Purkinje cell (primary cell): ENCODE data around the gene PHF23. TPM values are rescaled to one million over a fixed set of nuclear protein-coding genes. Genes with fewer than 3 reads are reported as not detected.

ENCODE experiments used
- polyA plus RNA-seq: library from polyadenylated mRNA; unstranded; fragments of >200 nt; fragmentation: Nextera tagmentation; gene quantifications from 2 replicates; pipeline ENCODE4 v1.2.1, GENCODE V29; 2014

Gene PHF23
- polyA plus RNA-seq: 8.9 and 12.1 TPM in 2 replicates

DNA sequence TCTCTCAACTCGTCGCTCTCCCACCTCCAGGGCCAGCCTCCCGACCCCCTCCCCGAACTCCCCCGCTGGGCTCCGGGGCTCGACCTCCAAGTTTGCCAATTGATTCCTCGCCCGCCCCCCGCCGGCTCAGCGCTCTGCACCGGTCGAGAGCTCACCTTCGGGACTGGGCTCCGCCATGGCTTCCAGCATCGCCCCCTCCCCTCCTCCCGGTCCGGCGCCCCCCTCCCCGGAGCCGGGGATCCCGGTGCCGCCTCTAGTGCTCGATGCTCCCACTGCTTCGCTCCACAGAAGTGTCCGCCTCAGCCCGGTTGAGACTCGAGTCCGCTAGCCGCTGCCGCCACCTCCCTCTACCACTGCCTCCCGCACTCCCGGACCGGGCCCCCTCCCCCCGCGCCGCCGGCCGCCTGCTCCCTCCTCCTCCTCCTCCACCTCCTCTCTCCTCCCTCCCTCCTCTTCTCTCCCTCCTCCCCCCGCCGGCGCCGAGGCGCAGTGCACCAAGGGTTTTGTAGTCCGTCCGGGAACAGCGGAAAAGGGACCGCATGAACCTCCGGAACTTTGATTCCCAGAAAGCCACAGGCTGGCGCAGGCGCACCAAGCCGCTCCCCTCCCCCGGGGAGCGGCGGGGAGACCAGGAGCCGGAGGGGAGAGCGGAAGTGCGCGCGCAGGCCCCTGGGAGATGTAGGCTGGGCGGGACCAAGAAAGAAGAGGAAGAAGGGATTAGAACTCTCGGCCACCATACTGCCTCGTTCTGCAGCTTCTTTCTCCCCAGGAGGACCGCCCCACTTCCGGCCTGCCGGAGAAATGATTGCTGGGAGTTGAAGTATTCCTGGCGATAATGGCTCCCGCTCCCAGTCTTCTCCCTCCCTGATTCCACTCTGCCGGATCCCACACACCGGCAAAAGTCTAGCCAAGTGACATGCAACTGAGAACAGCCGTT lies at the start of gene PHF23:
Gene PHF23, minus strand, starts transcription at position 367 of the 937 bp plus-strand sequence. Its CDS starts 178 bp downstream, at position 189.

DNA sequence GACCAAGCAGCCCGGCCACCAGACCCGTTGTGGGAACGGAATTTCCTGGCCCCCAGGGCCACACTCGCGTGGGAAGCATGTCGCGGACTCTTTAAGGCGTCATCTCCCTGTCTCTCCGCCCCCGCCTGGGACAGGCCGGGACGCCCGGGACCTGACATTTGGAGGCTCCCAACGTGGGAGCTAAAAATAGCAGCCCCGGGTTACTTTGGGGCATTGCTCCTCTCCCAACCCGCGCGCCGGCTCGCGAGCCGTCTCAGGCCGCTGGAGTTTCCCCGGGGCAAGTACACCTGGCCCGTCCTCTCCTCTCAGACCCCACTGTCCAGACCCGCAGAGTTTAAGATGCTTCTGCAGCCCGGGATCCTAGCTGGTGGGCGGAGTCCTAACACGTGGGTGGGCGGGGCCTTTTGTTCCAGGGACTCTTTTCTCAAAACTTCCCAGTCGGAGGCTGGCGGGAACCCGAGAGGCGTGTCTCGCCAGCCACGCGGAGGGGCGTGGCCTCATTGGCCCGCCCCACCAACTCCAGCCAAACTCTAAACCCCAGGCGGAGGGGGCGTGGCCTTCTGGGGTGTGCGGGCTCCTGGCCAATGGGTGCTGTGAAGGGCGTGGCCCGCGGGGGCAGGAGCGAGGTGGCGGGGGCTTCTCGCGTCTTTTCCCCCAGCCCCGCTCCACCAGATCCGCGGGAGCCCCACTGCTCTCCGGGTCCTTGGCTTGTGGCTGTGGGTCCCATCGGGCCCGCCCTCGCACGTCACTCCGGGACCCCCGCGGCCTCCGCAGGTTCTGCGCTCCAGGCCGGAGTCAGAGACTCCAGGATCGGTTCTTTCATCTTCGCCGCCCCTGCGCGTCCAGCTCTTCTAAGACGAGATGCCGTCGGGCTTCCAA lies 42.1 kb upstream of the PHF23 start, which contains the start of gene SLC2A4:
Gene SLC2A4, plus strand, starts transcription at position 645 of the 879 bp plus-strand sequence. Its CDS starts 217 bp downstream, at position 862.

DNA sequence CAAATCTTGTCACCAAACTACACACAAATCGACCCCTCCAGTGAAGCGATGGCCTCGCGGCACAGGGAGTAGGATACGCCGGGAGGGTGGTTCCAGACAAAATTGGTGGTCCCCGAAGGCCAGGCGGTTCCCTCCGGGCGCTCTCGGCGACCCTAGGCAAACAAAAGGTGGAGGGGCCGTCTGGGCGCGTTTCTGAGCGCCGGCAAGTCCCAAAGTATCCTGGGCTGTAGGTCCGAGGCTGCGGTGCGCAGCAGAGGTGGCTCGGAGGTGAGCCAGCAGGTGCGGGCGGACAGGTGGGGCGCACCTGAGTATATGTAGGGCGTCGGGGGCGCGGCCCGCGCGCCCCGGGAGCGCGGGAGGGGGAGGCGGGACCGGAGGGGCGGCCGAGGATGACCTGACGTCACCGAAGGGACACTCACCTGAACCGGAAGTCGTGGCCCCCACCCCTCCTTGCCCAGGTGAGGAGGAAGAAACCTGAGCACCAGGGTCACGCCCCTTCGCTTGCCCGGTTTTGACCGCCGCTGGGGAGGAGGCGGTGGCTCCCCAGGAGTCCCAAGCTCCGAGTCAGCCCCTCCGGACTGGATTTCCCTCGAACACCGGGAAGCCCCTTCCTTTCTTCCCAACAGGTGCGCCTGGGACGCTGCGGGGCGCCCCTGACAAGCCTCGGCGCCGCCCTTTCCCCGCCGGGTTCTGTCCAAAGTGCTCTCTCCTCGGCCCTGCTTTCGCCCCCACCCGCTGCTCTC lies 23.1 kb upstream of the PHF23 start, which contains the start of gene CLDN7:
Gene CLDN7, minus strand, starts transcription at position 287 of the 743 bp plus-strand sequence. CDS start 435 bp downstream, outside the sequence.

DNA sequence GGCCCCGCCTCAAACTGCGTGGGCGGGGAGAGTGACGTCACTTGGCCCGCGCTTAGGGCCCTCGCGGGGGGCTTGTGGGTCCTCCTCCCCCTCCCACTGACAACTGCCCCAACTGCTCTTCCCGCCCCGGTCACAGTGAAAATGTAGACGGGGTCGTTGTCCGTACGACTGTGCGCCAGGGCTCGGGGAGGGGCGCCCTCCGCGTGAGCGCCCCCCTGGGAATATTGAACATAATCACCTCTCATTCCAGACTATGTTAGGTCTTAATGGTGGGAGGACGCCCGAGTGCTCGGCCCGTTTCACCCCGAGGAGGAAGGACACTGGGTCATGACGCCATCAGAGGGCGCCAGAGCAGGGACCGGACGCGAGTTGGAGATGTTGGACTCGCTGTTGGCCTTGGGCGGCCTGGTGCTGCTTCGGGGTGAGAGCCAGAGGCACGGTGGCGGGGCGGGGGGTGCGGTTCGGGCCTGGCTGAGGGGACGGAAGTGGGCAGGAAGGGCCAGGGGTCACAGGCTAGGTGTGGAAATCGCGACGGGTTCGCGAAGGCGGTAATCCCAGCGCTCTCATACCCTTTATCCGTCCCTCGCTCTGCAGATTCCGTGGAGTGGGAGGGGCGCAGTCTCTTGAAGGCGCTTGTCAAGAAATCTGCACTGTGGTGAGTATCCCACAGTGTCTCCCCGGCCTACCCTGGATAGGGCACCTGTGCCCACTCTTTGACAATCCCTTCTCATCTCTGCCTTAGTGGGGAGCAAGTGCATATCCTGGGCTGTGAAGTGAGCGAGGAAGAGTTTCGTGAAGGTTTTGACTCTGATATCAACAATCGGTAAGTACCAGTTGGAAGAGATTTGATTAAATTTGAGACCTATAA lies 13.2 kb upstream of the PHF23 start, which contains the start of gene ELP5:
Gene ELP5, plus strand, starts transcription at position 40 of the 868 bp plus-strand sequence. Its CDS starts 336 bp downstream, at position 376.

DNA sequence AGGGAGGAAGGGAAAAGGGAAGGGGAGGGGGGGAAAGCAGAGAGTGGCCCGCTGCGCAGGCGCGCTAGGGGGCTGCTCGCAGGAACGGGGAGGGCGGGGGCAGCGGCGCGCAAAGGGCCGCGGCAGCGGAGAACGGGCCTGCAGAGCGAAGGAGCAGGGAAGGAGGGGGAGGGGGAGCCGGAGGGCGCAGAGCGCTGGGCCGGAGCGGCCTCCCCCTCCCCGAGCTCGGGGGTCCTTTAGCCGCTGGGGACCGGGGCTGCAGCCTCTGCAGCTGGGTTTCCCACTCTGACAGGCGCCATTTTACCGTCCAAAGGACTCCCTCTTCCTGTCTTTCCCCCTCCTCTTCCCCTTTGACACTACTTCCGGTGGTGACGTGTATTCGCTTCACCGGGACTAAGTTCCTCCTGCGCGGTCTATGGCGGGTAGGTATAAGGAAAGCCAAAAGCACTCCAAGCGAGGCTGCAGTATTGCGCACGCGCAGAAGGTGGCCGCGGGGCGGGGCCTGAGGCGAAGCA lies 12.5 kb upstream of the PHF23 start, which contains the start of gene CTDNEP1:
Gene CTDNEP1, minus strand, starts transcription at position 74 of the 515 bp plus-strand sequence. CDS start 438 bp downstream, outside the sequence.

DNA sequence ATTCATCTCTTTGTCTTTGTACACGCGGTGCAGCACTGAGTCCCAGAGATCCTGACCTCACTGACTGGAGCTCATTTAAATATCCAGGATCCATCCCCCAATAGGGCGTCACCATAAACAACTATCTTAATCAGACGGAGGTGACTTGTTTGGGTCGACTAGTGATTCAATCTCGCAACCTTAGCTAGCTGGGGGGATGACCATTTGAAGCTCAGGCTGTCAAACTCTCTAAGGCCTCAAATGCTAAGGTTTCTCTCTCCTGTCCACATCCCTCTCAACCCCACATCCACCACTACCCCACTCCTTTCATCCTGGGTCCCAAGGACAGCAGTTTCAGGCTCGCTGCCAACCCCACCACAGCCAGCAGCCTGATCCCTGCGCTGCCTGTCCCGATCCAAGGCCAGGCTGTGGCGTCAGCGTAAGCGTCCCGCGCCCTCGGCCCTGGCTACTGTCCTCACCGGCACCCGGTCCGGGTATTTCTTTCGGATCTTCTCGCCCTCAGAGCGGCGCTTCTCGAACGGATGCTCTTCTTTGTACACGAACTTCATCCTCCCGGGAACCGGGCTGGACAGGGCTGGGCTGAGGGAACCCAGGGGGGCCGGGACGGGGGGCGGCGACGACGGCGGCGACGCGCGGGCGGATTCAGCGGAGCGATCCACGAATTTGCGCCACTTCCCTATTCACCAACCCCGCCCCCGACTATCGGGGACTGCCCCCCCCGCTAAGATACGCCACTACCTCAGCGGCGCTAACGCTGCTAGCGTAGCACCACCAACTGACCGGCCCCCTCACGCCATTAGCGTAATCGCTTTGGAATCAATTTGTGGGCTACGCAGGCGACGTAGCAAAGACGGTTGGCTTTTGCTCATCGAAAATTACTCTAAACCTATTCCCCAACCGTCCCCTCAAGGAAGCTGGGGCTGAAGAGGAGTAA lies 2.8 kb upstream of the PHF23 start, which contains the start of gene GABARAP:
Gene GABARAP, minus strand, starts transcription at position 667 of the 934 bp plus-strand sequence. Its CDS starts 119 bp downstream, at position 548.

DNA sequence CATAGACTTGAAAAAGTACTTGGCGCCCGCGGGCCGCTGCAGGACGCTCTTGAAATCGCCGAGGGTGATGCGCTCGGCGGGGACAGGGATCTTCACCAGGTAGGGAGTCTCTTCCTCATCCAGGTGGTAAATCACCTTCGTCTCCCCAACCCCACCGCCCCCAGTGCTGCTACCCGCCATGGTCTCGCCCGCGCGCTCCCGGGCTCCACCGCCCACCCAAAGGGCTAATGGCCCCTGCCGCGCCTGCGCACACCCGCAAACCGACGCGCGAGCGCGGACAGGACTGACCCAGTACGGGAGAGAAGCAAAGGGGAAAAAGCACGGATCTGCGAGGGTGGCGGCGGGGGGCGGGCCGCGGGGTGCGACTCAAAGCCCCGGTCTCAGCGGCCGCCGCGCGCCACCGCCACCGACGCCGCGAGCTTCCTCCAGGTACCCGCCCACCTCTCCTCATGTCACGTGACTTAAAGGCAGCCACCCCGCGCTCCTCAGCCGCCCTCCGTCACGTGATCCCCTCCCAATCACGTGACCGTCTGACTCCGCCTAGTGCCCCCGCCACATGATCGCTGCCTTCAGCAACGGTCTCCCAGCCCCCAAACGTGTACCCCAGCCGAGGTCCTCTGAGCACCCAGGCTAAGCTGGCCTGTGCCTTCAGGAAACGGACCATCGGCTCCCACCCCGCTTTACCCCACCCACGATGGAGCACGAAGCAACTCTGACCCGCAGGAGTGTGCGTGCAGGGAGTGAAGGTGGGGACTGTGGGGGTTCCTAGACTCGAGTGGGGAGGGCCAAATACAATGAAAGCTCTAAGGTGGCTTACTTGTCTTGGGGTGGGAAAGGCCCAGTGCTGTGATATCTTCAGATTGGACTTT lies 4.9 kb downstream of the PHF23 start, which contains the start of gene DVL2:
Gene DVL2, minus strand, starts transcription at position 435 of the 869 bp plus-strand sequence. Its CDS starts 255 bp downstream, at position 180.

DNA sequence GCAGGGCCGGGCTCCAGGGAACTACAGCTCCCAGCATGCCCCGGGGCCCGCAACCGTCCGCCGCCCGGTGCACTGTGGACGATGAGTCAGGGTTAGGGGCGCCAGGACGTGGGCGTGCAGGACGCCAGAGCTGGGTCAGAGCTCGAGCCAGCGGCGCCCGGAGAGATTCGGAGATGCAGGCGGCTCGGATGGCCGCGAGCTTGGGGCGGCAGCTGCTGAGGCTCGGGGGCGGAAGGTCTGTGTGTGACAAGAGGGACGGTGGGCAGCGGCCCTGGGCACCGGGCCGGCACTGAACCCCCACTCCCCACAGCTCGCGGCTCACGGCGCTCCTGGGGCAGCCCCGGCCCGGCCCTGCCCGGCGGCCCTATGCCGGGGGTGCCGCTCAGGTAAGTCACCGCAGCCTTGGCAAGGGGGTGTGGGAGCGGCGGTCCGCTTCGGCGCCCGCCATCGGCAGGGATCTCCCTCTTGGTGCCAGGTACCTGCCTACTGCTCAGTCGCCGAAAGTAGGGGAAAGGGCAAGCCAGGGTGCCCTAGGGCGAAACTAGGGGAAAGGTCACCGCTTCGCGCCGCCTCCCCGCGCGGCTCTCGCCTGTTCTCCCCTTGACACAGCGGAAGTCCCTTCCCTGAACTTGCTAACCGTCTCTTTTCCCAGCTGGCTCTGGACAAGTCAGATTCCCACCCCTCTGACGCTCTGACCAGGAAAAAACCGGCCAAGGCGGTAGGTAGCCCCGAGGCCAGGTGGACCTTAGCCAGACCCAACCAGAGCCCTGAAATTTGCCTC lies 19.3 kb downstream of the PHF23 start, which contains the start of the genes ACADVL and DLG4:
Gene ACADVL, plus strand, starts transcription at position 127 of the 781 bp plus-strand sequence. Its CDS starts 47 bp downstream, at position 174.
Gene DLG4, minus strand, starts transcription at position 25 of the 781 bp plus-strand sequence.

Other genes starting within 250 kb of the PHF23 start
- gene ALOX12, start 243.4 kb downstream of the PHF23 start, polyA plus RNA-seq: 0.82 and 1.0 TPM in 2 replicates
- 1,120 and 1,190 TPM in 2 replicates for gene RNASEK, start 226.8 kb downstream of the PHF23 start, polyA plus RNA-seq
- not detected in 2 replicates for gene BCL6B, start 216.4 kb downstream of the PHF23 start, polyA plus RNA-seq
- gene SLC16A13, start 203.4 kb downstream of the PHF23 start, polyA plus RNA-seq: not detected in 2 replicates
- not detected in 2 replicates for gene SLC16A11, start 195.4 kb downstream of the PHF23 start, polyA plus RNA-seq
- gene CLEC10A, start 159.2 kb downstream of the PHF23 start, polyA plus RNA-seq: not detected in 2 replicates
- 0.57 and 4.5 TPM in 2 replicates for gene ASGR2, start 124.6 kb downstream of the PHF23 start, polyA plus RNA-seq
- 1.7 and 5.0 TPM in 2 replicates for gene ASGR1, start 60.1 kb downstream of the PHF23 start, polyA plus RNA-seq
- gene DLG4, start 19.6 kb downstream of the PHF23 start, polyA plus RNA-seq: 1.7 and 3.0 TPM in 2 replicates
- gene ACADVL, start 19.5 kb downstream of the PHF23 start, polyA plus RNA-seq: 50.1 and 52.5 TPM in 2 replicates
- 0.91 and 1.8 TPM in 2 replicates for gene DVL2, start 4.9 kb downstream of the PHF23 start, polyA plus RNA-seq
- 235 and 613 TPM in 2 replicates for gene GABARAP, start 3.0 kb upstream of the PHF23 start, polyA plus RNA-seq
- 9.3 and 15.5 TPM in 2 replicates for gene CTDNEP1, start 12.3 kb upstream of the PHF23 start, polyA plus RNA-seq
- 15.8 and 16.6 TPM in 2 replicates for gene ELP5, start 12.8 kb upstream of the PHF23 start, polyA plus RNA-seq
- not detected in 2 replicates for gene CLDN7, start 23.0 kb upstream of the PHF23 start, polyA plus RNA-seq
- not detected in 2 replicates for gene SLC2A4, start 42.3 kb upstream of the PHF23 start, polyA plus RNA-seq
- gene YBX2, start 55.2 kb upstream of the PHF23 start, polyA plus RNA-seq: not detected in 2 replicates
- 41.6 and 47.0 TPM in 2 replicates for gene EIF5A, start 68.2 kb upstream of the PHF23 start, polyA plus RNA-seq
- gene GPS2, start 75.9 kb upstream of the PHF23 start, polyA plus RNA-seq: 42.5 and 54.6 TPM in 2 replicates
- gene NEURL4, start 89.9 kb upstream of the PHF23 start, polyA plus RNA-seq: 0.34 TPM in 1 of 2 replicates, not detected in the other
- 4.1 and 5.8 TPM in 2 replicates for gene ACAP1, start 97.1 kb upstream of the PHF23 start, polyA plus RNA-seq
- gene KCTD11, start 112.7 kb upstream of the PHF23 start, polyA plus RNA-seq: not detected in 2 replicates
- not detected in 2 replicates for gene TMEM95, start 115.7 kb upstream of the PHF23 start, polyA plus RNA-seq
- gene TNK1, start 141.6 kb upstream of the PHF23 start, polyA plus RNA-seq: 0.15 TPM in 1 of 2 replicates, not detected in the other
- 1.3 and 1.8 TPM in 2 replicates for gene PLSCR3, start 155.1 kb upstream of the PHF23 start, polyA plus RNA-seq
- gene TMEM256, start 164.6 kb upstream of the PHF23 start, polyA plus RNA-seq: 148 and 161 TPM in 2 replicates
- gene NLGN2, start 168.4 kb upstream of the PHF23 start, polyA plus RNA-seq: 6.6 and 13.0 TPM in 2 replicates
- not detected in 2 replicates for gene SPEM1, start 180.9 kb upstream of the PHF23 start, polyA plus RNA-seq
- not detected in 2 replicates for gene SPEM2, start 186.2 kb upstream of the PHF23 start, polyA plus RNA-seq
- gene SPEM3, start 189.4 kb upstream of the PHF23 start, polyA plus RNA-seq: not detected in 2 replicates
- gene TMEM102, start 196.0 kb upstream of the PHF23 start, polyA plus RNA-seq: not detected in 2 replicates
- gene FGF11, start 200.1 kb upstream of the PHF23 start, polyA plus RNA-seq: 1.2 and 2.0 TPM in 2 replicates
- 14.7 and 16.0 TPM in 2 replicates for gene CHRNB1, start 205.6 kb upstream of the PHF23 start, polyA plus RNA-seq
- gene ZBTB4, start 240.2 kb upstream of the PHF23 start, polyA plus RNA-seq: 9.2 and 9.5 TPM in 2 replicates
- not detected in 2 replicates for gene SLC35G6, start 242.0 kb upstream of the PHF23 start, polyA plus RNA-seq
- 6.4 and 7.7 TPM in 2 replicates for gene POLR2A, start 244.9 kb upstream of the PHF23 start, polyA plus RNA-seq